Pulmonary artery endothelial cell (primary cell): ENCODE data around the gene AGAP2. TPM values are rescaled to one million over a fixed set of nuclear protein-coding genes. Genes with fewer than 3 reads are reported as not detected.

Experiments
- DNase-seq: peaks from one replicate; pipeline ENCODE4 v3.0.0-alpha.2; 2011; ENCODE audit warnings: low read depth, low spot score
- total RNA-seq: library from RNA; depleted of rRNA; stranded (reverse); fragments of >200 nt; gene quantifications from 2 replicates; pipeline ENCODE4 v1.2.3, GENCODE V29; 2014

Gene AGAP2
- total RNA-seq, 1 donor from 2014 or later = 0.07 TPM

DNA sequence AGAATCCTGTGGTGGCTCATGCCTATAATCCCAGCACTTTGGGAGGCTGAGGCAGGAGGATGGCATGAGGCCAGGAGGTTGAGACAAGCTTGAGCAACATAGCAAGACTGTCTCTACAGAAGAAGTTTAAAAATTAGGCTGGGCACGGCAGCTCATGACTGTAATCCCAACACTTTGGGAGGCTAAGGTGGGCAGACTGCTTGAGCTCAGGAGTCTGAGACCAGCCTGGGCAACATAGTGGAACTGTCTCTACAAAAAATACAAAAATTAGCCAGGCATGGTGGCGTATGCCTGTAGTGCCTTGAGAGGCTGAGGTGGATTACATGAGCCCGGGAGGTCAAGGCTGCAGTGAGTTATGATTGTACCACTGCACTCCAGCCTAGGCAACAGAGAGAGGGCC, 29.3 kb upstream of the AGAP2 start:
- no peak for DNase-seq

DNA sequence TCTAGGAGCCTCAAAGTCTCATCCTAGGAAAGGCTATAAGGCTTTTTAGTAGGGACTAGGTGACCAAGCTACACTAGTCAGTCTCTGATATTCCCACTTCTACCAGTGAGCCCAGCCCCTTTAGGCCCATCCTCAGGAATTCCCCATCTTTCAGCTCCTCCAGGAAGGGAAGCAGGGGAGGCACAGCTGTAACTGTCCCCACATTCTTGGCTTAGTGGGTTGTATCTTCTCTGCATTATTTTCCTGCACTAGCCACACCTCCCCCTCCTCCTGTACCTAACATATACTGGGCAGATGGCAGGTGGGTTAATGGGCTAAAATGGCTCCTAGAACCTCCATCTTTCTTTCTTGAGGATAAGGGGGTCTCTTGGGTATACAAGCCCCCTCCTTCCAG, 28.8 kb upstream of the AGAP2 start:
- no peak for DNase-seq

DNA sequence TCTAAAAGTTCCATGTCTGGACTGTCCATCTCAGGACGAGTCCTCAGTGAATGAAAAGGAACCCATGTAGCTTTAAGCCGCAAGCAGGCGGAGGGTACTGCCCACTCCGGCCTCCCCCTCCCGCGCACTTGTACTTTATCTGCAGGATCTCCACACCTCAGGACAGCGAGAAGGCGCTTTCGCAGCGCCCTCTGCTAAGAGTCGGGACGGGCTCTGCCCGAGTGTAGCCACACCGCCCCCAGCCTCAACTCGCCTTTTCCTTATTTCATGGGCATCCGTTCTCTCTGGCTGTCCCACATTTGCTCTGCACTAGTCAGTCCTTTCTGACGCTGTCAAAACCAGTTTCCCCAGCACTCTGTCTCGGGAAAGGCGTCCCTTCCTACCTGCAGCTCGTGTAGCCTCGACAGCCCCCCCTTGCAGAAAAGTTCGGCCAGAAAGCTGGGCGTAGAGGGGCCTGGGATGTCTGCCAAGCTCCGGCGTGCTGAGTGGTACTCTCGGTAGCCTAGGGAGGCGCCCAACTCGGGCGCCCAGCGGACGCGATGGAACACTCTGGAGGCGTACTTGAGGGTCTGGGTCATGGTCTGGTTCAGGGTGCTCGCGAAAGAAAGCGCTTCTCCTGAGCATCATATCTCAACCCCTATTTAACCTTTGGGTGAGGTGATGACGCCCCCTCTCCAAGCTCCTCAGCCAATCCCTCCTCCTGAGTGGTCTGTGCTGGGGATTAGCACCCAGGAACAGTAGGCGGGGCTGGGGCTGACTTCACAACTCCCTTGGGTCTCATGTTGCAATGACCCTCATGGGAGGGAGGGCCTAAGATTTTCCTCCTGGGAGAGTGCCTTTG, 28.1 kb upstream of the AGAP2 start, which contains the start of gene CYP27B1:
Gene CYP27B1, minus strand, starts transcription at position 615 of the 841 bp plus-strand sequence. Its CDS starts 37 bp downstream, at position 578.
- DNase-seq = no peak

- no peak for DNase-seq
Measured at GRCh38 chr12:57765698-57766463, 27.3 kb upstream of the AGAP2 start.

GRCh38 chr12:57765003-57765697, 26.6 kb upstream of the AGAP2 start:
- no peak for DNase-seq

GRCh38 chr12:57764662-57765002, 26.1 kb upstream of the AGAP2 start:
- no peak for DNase-seq

- no peak for DNase-seq
Measured at GRCh38 chr12:57763881-57764661, 25.5 kb upstream of the AGAP2 start.

- DNase-seq = no peak
Measured at GRCh38 chr12:57762463-57762862, 23.9 kb upstream of the AGAP2 start.

DNA sequence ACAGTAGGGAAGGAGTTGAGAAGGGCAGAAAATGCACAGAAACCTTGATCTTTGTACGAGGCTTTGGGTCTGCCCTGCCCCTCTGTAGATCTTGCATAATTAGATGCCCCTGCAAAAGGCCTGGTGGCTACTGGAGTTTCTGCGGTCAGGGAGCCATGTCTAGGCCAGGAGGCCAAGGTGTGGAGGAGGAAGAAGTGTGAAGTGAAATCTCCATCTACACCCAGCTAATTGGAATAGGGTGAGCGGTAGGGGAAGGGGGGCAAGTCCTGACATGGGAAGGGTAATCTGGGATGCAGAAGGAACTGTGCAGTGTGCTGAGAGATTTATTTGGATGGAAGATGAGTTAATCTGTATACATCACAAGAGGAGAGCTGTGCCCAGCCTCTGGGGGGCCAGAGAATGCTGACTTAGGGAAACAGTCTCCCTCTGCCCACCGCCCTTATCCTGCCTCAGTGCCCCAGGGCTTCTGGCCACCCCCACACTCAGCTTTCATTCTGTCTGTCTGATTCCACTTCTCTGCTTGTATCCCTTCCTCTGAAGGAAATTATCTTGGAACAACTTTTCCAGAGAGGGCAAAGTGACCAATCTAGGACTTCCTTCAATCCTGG, 23.0 kb upstream of the AGAP2 start:
- no peak for DNase-seq

- DNase-seq = no peak
Measured at GRCh38 chr12:57760347-57760982, 21.9 kb upstream of the AGAP2 start.

GRCh38 chr12:57759360-57759980, 20.9 kb upstream of the AGAP2 start:
- DNase-seq = no peak

DNA sequence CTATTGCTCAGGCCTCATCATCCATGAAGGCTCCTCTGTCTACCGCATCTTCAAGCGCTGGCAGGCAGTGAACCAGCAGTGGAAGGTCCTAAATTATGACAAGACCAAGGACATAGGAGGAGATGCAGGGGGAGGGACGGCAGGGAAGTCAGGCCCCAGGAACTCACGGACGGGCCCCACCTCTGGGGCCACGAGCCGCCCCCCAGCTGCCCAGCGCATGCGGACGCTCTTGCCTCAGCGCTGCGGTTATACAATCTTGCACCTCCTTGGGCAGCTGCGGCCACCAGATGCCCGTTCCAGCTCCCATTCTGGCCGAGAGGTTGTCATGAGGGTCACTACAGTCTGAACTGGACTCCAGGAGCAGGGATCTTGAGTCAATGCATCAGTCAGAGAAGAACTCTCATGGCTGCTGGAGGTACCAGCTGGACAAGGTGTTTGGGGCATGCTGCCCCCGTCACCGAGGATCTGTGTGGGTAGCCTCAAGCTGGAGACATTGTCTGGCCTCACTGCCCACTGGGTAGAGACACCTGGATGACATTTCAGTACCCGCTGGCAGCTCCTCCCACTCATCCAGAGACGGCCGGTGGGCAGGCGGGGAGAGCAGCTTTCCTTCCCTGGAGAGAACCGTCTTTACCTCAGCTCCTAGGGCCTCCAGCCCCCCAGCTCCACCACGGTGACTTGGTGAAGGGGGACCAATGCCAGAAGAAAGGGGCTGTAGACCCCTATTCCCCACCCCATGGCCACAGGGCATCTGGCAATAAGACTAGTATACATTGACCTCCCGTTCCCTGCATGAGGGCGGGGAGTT, 20.2 kb upstream of the AGAP2 start:
- no peak for DNase-seq

DNA sequence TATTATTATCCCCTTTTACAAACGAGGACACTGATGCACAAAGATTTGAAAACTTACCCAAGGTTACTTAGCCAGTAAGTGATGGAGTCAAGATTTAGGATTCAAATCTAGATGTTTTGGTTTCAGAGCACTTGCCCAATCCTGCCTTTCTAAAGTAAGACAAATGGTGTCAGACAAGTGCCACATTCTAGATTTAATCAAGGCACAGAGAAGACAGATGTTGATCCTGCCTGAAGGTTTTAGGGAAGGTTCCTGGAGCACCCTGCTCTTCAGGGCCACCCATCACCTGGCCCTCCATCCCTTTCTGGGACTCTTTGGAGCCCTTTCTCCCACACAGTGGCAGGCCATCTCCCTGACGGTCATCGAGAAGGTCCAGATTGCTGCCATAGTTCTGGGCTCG, 19.2 kb upstream of the AGAP2 start:
- DNase-seq = no peak

GRCh38 chr12:57756406-57757341, 18.1 kb upstream of the AGAP2 start:
- DNase-seq = no peak

DNA sequence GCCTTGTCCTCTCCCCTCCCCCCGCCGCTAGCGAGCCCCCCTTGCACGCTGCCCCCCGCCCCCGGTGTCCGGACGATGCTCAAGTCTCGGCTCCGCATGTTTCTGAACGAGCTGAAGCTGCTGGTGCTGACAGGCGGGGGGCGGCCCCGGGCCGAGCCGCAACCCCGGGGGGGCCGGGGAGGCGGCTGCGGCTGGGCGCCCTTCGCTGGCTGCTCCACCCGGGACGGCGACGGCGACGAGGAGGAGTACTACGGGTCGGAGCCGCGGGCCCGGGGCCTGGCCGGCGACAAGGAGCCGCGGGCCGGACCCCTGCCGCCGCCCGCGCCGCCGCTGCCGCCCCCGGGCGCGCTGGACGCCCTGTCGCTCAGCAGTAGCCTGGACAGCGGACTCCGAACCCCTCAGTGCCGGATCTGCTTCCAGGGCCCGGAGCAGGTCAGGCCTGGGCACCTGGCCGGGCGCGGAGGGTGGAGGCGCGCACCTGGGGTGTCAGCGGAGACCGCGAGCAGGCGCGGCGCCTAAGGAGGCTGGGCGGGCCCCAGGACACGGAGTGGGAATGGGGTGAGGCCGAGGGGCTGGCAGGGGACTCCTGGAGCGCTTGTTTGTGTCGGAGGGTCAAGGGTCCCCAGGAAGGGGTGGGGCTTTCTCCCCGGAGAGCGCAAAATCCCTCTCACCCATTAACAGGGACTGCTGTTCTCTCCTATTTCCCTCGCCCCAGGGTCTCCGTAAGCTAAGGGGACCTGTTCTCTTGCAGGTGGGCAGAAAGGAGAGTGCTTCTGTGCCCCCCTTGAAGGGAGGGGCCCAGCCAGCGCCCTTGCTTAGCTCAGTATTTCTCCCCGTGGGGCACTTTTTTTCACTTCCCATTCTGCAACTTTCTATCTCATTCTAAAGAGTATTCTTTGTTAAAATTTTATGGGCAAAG, 17.2 kb upstream of the AGAP2 start:
- no peak for DNase-seq

- no peak for DNase-seq
Measured at GRCh38 chr12:57755194-57755453, 16.6 kb upstream of the AGAP2 start.
